Hypothalamus (tissue), 51 donors: Measurements from ENCODE around the gene SAMD11.

Experiments used
- DNase-seq, 51 donors: peaks; one replicate each; lab custom pipeline; 2025; lab: John Stamatoyannopoulos, UW

The SAMD11 gene

GRCh38 chr1:960363-961131, 36.8 kb downstream of the SAMD11 start, which contains the start of gene KLHL17:
KLHL17 (plus strand) TSS chr1:960584; CDS start chr1:960694, 110 bp downstream.
- DNase-seq: peak in 40 of 51 donors; percentile 6 to 76 (median 39)

DNA sequence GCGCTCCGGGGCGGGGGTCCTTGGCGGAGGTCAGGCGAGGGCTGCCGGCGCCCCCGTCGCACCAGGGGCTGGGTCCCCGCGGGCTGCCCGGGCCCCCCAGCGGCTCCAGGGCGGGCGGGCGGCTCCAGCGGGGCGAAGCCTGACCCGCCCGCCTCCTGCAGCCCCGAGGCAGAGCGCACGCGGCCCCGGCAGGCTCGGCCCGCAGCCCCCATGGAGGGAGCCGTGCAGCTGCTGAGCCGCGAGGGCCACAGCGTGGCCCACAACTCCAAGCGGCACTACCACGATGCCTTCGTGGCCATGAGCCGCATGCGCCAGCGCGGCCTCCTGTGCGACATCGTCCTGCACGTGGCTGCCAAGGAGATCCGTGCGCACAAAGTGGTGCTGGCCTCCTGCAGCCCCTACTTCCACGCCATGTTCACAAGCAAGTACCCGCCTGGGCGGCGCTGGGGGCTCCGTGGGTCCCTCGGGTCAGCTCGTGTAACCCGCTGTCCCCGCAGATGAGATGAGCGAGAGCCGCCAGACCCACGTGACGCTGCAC, 37.5 kb downstream of the SAMD11 start:
- no peak for DNase-seq

DNA sequence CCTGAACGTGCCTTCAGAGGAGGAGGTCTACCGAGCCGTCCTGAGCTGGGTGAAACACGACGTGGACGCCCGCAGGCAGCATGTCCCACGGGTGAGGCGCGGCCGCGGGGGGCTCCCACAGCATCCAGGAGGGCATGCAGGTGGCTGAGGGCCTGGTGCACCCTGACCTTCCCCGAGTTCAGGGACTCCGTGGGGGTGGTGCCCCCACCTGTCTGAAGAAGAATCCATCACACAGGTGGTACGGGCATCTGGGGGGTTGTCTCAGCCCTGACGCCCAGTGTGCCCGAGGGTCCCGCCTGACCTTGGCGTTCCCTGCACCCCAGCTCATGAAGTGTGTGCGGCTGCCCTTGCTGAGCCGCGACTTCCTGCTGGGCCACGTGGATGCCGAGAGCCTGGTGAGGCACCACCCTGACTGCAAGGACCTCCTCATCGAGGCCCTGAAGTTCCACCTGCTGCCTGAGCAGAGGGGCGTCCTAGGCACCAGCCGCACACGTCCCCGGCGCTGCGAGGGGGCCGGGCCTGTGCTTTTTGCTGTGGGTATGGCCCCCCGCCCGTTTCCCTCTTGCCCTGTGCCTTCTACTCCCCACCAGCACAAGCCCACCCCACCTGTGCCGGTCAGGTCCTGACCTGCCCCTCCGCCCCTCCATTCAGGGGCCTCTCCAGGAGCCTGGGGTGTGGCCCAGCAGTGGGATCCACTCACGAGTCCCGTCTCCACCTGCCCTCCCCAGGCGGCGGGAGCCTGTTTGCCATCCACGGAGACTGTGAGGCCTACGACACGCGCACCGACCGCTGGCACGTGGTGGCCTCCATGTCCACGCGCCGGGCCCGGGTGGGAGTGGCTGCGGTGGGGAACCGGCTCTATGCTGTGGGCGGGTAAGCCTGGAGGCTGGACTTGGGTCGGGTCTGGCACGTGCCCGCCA, 38.9 kb downstream of the SAMD11 start:
- no peak for DNase-seq

- DNase-seq: no peak
Measured at GRCh38 chr1:963301-963651, 39.6 kb downstream of the SAMD11 start.

DNA sequence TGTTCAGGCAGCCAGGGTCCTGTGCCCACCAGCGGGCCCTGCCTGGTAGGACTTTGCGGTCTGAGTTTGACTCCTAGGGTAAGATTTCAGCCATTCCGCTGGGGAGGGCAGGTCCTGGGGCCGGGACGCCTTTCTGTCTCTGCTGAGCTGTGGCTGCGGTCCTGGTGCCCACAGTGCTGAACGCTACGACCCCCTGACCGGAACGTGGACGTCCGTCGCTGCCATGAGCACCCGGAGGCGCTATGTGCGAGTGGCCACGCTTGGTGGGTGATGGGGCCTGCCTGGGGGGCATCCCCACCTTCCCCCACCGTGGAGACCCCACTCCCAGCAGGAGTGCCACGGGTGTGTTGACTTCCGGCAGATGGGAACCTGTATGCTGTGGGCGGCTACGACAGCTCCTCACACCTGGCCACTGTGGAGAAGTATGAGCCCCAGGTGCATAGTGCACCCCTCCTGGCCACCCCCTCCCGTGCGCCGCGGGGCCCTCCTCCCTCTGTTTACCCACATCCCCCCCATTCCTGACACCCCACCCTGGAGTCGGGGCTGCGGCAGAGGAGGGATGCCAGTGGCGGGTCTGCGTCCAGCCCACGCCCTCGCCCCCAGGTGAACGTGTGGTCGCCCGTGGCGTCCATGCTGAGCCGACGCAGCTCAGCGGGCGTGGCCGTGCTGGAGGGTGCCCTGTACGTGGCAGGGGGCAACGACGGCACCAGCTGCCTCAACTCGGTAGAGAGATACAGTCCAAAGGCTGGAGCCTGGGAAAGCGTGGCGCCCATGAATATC, 40.2 kb downstream of the SAMD11 start:
- no peak for DNase-seq

- DNase-seq: no peak
Measured at GRCh38 chr1:964691-965525, 41.2 kb downstream of the SAMD11 start.

GRCh38 chr1:965526-966134, 41.9 kb downstream of the SAMD11 start:
- no peak for DNase-seq

DNA sequence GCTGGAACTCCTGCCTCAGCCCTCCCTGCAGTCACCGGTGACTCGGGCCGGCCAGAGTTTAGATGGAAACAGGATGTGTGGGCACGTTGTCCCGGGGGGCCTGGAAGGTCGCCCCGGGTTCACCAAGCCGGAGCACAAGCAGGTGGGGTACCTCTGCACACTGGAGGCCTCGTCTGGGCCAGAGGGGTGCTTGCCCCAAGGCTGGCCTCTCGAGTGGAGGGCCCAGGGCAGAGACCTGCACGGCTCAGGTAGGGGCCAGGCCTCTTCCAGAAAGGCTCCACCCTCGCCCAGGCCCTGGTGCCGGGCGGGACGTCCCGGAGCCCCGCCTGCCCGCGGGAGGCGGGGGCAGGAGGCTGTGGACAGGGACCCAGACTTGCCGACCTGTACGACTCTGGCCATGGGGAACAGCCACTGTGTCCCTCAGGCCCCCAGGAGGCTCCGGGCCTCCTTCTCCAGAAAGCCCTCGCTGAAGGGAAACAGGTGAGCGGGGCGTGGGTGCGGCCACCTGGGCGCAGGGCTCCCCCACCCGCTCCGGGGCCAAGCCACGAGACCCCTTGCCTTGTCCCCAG, 42.5 kb downstream of the SAMD11 start, which contains the start of gene PLEKHN1:
Gene PLEKHN1, plus strand, starts transcription at position 348 of the 569 bp plus-strand sequence. Its CDS starts 50 bp downstream, at position 398.
- no peak for DNase-seq

DNA sequence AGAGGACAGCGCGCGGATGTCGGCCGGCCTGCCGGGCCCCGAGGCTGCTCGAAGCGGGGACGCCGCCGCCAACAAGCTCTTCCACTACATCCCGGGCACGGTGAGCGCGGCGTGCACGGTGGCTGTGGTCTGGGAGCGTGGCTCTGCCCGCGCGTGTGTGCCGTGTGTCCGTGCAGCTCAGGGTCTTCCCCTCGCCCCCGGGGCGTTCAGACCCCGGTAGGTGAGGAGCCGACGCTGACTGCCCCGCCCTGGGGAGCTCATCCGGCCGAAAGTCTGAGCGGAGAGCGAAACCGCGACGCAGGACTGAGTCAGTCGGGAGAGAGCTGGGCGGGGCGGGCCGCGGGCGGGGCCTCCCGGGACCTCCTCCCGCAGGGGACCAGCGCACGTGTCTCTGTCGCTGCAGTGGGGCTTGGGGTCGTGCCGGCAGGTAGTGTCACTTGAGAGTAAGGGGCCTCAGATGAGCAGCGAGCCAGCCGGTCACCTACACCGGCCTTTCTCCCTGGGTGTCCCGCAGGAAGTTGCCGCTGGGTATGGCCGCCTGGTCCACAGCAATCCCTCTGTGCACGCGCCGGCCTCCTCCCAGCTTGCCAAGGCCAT, 43.1 kb downstream of the SAMD11 start:
- DNase-seq: peak in 3 of 51 donors; percentile 16 to 33 (median 17)

DNA sequence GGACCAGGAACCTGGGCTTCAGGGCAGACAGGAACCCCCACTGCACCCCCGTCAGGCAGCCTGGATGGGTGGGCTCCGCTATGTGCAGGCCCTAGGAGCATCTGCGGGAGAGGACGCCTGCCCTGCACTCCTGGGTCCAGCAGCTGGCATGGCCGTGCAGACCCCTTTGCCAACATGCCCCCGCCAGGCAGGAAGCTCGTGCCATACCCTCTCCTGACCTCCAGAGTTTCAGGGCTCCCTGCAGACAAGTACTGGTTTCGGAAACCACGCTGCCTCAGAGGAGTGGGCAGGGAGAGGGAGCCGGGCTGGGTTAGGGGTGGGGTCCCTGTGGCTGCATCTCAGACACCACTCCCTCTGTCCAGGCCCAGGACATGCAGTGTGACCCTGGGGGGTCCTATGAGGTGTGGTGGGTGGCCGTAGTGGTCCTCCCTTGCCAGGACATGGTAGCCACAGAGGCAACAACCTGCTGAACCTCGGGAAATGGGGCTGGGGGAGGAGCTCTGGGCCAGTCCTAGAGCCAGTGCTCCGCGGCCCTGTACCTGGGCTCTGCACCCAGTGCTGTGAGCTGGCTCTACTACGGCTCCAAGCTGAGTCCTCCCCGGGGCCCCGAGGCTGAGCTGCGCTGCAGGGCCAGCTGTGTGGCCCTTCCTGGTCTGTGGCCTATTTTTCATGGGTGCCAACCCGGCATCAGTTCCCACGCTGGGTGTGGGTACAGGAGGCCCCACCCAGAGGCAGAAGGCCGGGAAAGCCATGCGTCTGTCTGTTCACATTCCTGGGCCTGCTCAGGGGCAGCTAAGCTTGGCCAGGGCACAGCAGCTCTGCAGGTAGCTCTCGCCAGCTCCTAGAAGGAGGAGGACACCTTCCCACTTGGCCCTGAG, 44.0 kb downstream of the SAMD11 start:
- DNase-seq: no peak

- no peak for DNase-seq
Measured at GRCh38 chr1:969260-969855, 45.6 kb downstream of the SAMD11 start.

DNA sequence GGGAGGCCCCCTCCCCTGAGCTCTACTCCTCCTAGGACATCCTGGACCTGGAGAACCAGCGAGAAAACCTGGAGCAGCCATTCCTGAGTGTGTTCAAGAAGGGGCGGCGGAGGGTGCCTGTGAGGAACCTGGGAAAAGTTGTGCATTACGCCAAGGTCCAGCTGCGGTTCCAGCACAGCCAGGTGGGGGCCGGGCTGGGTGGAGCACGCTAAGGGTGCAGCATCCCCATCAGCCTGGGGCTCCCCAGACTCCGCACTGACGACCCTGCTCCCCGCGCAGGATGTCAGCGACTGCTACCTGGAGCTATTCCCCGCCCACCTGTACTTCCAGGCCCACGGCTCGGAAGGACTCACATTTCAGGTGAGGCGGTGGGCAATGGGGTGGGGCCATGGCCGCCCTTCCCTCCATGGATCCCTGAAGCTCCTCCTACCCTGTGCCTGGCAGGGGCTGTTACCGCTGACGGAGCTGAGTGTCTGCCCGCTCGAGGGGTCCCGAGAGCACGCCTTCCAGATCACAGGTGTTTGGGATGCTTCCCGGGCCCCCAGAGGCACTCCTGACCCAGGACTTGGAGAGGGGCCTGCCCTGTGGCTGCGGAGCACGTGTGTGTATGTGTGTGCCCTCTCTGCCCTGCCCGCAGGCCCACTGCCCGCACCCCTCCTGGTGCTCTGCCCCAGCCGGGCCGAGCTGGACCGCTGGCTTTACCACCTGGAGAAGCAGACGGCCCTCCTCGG, 46.7 kb downstream of the SAMD11 start:
- DNase-seq: no peak

DNA sequence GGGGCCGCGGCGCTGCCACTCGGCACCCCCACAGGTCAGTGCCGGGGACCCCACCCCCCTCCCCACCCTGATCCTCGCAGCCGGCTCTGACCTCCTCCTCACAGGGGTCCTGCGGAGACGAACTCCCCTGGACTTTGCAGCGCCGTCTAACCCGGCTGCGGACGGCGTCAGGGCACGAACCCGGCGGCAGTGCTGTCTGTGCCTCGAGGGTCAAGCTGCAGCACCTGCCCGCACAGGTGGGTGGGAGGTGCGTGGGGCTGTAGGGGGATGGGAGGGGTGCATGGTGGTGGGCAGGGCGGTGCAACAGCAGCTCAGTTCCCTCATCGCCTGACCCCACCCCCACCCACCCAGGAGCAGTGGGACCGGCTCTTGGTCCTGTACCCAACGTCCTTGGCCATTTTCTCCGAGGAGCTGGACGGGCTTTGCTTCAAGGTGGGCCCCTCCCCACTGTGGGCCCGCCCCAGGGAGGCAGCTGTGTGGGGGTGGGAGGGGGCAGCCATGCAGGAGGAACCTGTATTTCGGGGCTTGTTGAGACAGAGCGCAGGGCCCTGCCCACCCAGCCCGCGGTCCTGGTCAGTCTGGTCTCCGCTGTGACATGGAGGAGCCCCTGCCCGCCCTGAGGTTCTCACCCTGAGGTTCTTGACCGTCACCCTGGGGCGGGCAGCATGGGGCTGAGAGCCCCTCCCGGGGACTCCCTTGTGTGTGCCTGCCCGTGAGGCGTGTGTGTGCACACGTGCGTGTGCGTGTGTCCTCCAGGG, 47.4 kb downstream of the SAMD11 start:
- no peak for DNase-seq

- no peak for DNase-seq
Measured at GRCh38 chr1:971751-972506, 48.2 kb downstream of the SAMD11 start.
